Activated CD8-positive, alpha-beta memory T cell treated with anti-CD3 and anti-CD28 coated beads for 4 hours (primary cell): ENCODE measurements around the gene COG7.
"Not testable (repeated sequence)": the region's sequence is repeated elsewhere in the genome, so short reads cannot be mapped to it uniquely, and the experiment has no call there.

Source experiments
- DNase-seq, 2 donors: peaks; one replicate each; pipeline ENCODE4 v3.0.0-alpha.2; 2020; ENCODE audit warnings: low read depth in 2 of 2

COG7 gene

DNA sequence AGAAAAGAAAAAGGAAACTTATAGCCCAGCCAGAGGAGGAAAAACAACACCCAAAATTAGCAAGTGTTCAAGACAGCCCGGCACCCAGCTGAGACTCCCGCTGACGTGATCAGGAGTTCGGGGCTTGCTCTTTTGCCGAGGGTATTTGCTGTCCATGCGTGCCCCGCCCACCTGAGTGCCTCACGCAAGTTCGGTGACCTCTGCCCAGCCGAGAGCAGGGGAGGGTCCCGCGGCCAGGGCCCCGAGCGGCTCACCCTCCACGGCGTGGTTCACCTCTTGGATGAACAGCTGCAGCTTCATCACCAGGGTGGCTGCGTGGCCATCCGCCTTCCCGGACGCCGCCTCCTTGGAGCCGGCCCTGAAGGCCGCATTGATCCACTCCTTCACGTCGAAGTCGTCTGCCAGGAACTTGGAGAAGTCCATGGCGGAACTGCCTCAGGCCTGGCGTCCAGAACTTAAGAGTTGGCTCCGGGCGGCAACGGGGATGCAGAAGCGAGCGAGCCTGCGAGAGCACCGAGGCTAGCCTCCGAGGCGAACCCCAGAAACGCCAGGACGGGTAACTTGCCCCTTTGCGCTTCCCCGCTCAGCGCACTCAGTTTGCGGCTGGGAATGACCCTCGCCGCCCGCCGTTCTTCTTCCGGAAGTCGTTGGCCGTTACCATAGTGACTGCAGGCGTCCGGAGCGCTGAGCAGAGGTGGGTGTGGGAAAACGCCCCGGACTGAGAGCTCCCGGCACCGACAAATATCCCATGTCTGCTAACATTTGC is at the start of gene COG7:
Gene COG7 (minus strand): TSS at position 618 of the 766 bp plus-strand sequence. CDS start 195 bp downstream, at position 423.
- DNase-seq, result peak; percentile 68 to 71

DNA sequence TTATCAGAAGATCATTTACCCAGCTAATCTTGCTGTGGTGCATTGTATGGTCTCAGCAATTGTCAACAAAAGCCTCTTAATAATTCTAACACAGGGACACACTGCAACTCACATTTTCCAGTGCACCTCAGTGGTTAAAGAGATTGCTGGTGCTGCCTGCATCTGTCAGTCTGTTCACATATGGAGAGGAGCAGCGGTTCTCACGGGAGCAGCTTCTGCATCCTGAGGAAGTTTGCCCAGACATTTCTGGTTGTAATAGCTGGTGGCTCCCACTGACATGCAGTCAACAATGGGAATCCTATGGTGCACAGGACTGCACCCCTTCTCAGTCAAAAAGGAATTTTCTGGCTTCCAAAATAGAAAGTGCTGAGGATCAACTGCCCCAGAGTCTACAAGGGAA is 49.5 kb upstream of the COG7 start:
- no peak for DNase-seq

GRCh38 chr16:23501291-23501690 is 48.3 kb upstream of the COG7 start:
- no peak for DNase-seq

- DNase-seq, result no peak
These were observed 47.9 kb upstream of the COG7 start for GRCh38 chr16:23500862-23501225.

DNA sequence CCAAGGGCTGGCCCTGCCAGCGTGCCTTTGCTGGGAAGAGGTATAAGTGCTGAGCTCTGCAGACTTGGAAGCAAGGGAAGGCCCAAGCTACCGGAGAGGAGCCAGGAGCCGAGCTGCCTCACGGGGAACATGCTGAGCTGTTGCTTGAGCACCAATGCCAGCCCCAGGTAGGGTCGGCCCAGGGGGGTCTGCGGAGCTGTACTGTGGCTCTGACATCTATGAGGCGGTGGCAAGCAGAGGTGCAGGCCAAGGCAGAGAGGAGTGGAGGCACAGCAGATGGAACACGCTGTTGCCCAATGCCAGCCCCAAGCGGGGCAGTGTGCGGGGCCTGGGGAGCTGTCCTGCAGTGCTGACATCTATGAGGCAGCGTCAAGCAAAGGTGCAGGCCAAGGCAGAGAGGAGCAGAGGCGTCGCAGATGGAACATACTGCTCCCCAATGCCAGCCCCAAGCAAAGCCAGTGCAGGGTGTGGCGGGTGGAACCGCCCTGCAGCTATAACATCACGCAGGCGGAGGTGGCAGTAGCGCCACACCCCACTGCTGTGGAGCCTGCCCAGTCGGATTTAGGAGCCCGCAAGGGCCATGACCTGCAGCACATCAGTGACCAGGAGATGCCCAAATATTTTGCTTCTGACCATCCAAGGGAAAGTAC is 47.3 kb upstream of the COG7 start:
- DNase-seq, result no peak

- DNase-seq, result no peak
These were observed 46.8 kb upstream of the COG7 start for GRCh38 chr16:23499801-23500200.

- DNase-seq, result no peak
These were observed 45.9 kb upstream of the COG7 start for GRCh38 chr16:23498863-23499262.

GRCh38 chr16:23497543-23497868 is 44.5 kb upstream of the COG7 start:
- no peak for DNase-seq

DNA sequence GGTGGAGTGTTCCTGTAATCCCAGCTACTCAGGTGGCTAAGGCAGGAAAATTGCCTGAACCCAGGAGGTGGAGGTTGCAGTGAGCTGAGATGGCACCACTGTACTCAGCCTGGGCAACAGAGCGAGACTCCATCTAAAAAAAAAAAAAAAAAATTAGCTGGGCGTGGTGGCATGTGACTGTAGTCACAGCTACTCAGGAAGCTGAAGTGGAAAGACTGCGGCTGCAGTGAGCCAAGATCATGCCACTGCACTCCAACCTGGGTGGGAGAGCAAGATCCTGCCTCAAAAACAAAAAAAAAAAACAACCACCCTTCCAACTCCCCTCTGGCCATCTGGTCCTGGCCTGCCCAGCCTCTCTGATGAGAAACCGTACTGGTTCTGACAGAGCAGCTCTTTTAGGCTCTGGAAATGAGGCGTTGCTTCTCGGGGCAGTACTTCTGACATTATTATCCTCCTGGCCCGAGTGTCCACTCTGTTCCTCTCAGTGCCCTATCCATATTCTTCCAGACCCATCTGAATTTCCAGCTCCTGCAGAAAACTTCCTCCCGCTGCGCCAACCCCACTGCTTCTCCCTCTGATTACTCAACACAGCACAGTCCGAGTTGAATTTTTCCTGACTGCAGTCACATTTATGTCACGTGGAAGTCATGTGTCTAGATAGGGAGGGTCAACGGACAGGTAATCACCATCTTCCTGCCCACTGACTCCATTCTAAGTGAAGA is 44.0 kb upstream of the COG7 start:
- no peak for DNase-seq

- DNase-seq, result no peak
These were observed 42.7 kb upstream of the COG7 start for GRCh38 chr16:23495671-23496070.

DNA sequence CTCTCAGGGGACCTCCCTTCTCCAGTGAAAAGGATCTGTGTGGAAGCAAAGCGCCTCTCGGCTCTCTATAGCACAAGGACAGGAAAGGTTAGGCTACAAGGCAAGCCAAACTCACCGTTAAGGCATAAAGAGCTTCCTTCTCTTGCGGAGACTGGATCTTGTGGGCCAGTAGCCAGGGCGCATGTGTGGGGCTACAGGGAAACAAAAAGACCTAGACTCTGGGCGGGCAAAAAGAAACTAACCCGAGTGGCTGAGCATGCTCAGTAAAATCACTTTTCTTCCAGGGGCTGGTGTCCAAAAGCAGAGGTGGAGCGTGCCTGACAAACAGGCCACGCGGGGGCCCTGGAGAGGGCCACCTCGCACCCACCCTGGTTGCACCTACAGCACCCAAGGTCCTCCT is 41.2 kb upstream of the COG7 start:
- DNase-seq, result no peak

- DNase-seq, result no peak
These were observed 38.8 kb upstream of the COG7 start for GRCh38 chr16:23491490-23492391.

- DNase-seq, result no peak
These were observed 33.5 kb upstream of the COG7 start for GRCh38 chr16:23486480-23486879.

- DNase-seq, result no peak
These were observed 32.9 kb upstream of the COG7 start for GRCh38 chr16:23485841-23486240.

DNA sequence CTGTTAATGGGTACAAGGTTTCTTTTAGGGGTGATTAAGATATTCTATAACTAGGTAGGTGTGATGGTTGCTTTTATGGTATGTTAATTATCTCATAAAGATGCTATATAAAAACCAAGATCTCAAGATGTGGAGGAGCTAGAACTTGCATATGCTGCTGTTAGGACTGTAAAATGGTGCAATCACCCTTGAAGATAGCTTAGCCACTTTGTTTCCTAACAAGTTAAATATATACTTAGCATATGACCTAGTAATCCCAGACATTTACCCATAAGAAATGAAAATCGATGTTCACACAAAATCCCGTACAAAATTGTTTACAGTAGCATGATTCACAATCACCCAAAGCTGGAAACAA is 32.2 kb upstream of the COG7 start:
- no peak for DNase-seq

DNA sequence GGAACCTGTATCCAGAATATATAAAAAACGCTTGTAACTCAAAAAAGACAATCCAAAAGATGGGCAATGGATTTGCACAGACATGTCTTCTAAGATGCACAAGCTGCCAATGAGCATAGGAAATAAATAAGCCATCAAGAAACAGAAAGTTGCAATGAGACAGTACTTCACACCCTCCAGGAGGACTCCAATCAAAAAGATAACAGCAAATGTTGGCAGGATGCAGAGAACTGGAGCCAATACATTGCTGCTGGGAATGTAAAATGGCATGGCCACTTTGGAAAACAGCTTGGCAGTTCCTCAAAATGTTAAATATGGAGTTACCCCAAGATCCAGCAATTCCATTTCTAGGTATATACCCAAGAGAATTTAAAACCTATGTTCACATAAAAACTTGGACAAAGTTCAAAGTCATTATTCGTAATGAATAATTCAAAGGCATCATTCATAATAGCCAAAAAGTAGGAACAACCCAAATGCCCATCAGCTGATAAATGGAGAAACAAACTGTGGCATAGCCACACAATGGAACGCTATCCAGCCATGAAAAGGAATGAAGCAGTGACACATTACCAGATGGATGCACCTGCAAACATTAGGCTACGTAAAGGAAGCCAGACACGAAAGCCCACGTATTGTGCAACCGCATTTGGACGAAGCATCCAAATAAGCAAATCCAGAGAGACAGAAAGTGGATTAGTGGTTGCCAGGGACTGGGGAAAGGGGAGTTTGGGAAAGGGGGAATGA is 31.7 kb upstream of the COG7 start:
- DNase-seq, result no peak

DNA sequence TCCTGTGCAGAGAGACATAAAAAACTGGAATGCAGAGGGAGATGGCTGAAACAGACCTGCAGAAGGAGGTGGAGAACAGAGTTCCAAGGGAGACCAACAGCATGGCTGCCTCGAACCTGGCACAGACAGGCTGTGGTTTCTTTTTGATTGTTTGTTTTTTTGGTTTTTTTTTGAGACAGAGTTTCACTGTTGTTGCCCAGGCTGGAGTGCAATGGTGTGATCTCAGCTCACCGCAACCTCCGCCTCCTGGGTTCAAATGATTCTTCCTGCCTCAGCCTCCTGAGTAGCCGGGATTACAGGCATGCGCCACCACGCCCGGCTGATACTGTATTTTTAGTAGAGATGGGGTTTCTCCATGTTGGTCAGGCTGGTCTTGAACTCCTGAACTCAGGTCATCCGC is 30.5 kb upstream of the COG7 start:
- not testable (repeated sequence) for DNase-seq

GRCh38 chr16:23482778-23483177 is 29.8 kb upstream of the COG7 start:
- peak in 1 of 2 donors; percentile 17 for DNase-seq

DNA sequence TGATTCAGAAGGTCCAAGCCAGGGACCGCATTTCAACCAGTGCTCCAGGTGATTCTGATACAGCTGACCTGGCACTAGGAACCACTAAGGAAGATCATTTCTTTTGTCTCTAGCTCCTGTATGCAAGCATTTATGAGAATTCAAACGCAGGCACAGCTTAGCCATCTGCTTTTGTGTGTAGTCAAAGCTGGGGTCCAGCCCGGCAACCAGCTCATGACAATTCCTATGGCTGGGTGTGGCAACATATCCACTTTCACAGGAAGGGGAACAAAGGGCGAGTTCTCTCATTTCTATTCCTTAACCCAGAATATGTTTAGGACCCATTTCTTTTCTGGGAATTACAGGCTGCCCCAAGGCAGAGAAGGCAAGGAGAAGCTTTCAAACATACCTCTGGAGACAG is 27.3 kb upstream of the COG7 start:
- no peak for DNase-seq

GRCh38 chr16:23479138-23479537 is 26.1 kb upstream of the COG7 start:
- DNase-seq, result no peak

DNA sequence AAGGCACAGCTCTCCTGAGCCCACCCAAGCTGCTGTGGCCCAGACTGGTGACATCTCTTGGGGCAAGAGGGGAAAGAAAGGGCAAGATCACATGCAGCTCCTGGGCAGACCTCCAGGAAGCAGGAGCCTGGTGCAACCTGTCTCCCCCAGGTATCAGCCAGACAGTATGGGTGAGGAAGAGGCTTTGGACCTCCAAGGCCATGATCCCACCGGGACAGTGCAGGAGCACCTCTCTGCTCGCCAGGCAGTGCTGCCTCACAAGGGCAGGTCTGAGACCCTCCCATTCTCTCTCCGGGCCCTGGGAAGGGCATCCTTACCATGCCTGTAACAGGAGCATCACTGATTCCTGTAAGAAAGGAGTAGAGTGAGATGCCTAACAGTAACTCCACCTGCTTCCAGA is 25.6 kb upstream of the COG7 start:
- no peak for DNase-seq
